Astrocyte of the spinal cord (primary cell): ENCODE results near the gene VIT.

ENCODE experiments used
- DNase-seq: peaks from one replicate; pipeline ENCODE4 v3.0.0; 2011; ENCODE audit warnings: low read depth, low spot score
- H3K4me3 ChIP-seq: 2 replicates; pipeline ENCODE4 v1.5.1; 2011; ENCODE audit warnings: low read depth, mild to moderate bottlenecking, low read length, moderate library complexity
- in situ Hi-C: cut with HindIII; loops from 2 replicates; pipeline ENCODE4 v1.10.0; 2017; ENCODE audit warnings: low sequenced_read_pairs
- TF ChIP-seq, protein P1 (sequence below): IDR thresholded peaks from 2 replicates; pipeline ENCODE4 v1.5.1; 2012; ENCODE audit warnings: low read depth, mild to moderate bottlenecking, low read length, inconsistent platforms

Gene VIT

DNA sequence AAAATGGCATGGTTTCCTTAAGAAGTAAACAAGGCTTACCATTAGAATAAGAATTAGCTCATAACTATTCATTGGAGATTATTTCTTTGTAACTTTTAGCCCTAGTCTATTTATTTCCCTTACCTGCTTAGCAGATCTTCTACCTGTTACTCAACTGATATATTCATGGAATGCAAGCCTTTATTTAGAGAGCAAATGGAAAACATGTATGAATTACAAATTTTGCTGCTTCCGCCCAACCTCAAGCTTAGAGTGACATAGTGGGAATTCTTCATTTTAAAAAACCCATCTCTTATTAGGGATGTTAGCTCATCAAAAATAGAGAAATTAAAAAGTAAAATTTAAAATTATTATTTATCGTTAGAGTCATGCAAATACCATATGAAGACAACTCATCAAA is 158.9 kb downstream of the VIT start:
- no peak for DNase-seq
- in situ Hi-C loops, result no loop called here

DNA sequence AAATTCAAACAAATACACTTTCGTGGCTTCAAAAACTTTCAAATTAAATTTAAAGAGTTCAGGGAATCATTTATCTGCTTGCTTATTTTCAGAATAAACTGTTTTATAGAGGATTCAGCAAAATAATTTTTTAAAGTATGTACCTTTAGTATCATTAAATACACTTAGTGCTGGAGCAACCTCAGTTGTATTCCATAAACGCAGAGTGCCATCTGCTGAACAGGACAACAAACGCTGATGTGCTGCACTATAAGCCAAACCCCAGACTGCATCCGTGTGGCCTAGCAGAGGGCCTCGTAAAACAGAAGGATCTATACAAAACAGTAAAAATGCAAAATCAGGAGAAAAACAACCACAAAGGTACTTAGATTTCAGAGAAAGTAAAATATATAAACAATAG is 161.2 kb downstream of the VIT start:
- TF ChIP-seq, protein P1, sequence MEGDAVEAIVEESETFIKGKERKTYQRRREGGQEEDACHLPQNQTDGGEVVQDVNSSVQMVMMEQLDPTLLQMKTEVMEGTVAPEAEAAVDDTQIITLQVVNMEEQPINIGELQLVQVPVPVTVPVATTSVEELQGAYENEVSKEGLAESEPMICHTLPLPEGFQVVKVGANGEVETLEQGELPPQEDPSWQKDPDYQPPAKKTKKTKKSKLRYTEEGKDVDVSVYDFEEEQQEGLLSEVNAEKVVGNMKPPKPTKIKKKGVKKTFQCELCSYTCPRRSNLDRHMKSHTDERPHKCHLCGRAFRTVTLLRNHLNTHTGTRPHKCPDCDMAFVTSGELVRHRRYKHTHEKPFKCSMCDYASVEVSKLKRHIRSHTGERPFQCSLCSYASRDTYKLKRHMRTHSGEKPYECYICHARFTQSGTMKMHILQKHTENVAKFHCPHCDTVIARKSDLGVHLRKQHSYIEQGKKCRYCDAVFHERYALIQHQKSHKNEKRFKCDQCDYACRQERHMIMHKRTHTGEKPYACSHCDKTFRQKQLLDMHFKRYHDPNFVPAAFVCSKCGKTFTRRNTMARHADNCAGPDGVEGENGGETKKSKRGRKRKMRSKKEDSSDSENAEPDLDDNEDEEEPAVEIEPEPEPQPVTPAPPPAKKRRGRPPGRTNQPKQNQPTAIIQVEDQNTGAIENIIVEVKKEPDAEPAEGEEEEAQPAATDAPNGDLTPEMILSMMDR, result no peak
- in situ Hi-C loops, result no loop called here
- DNase-seq, result no peak
- no peak overlapping the region for H3K4me3 ChIP-seq

More for the DNA sequence above, 158.9 kb downstream of the VIT start:
- H3K4me3 ChIP-seq, result no peak overlapping the region
- TF ChIP-seq, protein P1, result no peak

DNA sequence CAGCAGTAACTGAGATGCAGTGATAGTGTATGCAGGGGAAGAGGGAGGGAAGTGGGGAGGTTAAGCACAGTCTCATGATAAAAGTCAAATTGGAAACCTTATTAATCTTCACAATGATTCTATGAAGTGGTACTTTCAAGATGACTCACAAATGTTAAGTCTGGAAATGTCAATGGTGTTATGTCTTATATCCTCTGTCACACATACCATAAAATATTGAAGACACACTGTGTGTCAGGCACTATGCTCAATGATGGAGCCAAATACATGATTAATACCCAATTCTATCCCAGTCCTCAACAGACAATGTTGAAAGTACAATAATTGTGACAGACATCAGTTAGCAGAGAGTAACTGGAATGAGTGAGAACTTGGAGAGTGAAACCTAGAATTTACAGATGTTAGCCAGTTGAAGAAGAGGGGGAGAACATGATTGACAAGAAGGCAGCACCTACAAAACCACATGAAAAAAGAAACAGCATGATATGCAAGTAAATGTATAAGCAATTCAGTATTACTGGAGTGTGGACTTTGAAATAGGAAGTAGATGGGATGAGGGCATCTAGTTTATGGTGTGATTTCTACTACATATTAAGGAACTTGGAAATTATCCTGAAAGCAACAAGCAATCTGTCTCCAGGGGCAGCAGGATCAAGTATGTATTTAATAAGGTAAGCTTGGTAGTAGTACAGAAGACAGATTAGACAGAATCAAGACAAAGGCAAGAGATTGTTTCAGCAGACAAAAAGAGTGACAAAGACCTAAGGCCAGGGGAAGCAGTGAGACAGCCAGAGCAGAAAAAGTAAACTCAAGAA is 162.3 kb downstream of the VIT start:
- H3K4me3 ChIP-seq, result no peak overlapping the region
- DNase-seq, result no peak
- TF ChIP-seq, protein P1, result no peak
- in situ Hi-C loops, result no loop called here

DNA sequence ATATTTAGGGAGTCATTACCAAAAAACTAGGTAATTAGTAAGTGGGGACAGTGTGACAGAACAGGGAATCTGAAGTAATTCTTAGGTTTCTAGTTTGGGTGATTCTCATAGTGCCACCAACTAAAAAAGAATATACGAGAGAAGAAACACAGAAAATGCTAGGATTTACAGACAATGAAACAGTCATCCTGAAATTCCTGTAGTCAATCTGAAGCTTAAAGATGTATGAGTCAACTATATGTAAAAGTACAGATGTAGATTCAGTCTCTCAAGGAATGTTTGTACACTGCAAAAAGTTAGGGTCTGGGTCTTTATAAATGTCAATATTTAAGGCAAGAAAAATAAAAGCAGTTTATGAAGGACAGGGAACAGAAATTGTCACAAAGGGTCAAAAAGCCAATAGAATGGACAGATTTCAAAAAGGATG is 162.9 kb downstream of the VIT start:
- TF ChIP-seq, protein P1, result no peak
- no peak for DNase-seq
- in situ Hi-C loops, result no loop called here

DNA sequence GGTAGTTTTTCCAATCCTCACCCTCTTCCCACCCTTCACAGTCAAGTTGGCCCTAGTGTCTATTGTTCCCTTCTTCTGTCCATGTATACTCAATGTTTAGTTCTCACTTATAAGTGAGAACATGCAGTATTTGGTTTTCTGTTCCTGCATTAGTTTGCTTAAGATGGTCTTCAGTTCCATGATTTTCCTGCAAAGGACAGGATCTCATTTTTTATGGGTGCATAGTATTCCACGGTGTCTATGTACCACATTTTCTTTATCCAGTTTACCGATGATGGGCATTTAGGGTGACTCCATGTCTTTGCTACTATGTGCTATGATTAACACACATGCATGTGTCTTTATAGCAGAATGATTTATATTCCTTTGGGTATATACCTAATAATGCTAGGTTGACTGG is 165.4 kb downstream of the VIT start:
- in situ Hi-C loops, result no loop called here
- DNase-seq, result no peak
- H3K4me3 ChIP-seq, result no peak overlapping the region
- TF ChIP-seq, protein P1, result no peak

More for the DNA sequence above, 162.9 kb downstream of the VIT start:
- H3K4me3 ChIP-seq, result no peak overlapping the region
